ENCODE measurements around the gene ABHD13.

Gene ABHD13

GRCh38 chr13:108278466-108278865 lies 60.3 kb downstream of the ABHD13 start:
- no peak for DNase-seq (ENCODE audit: low read depth, low spot score)
- H3K27ac ChIP-seq = no peak overlapping the region

DNA sequence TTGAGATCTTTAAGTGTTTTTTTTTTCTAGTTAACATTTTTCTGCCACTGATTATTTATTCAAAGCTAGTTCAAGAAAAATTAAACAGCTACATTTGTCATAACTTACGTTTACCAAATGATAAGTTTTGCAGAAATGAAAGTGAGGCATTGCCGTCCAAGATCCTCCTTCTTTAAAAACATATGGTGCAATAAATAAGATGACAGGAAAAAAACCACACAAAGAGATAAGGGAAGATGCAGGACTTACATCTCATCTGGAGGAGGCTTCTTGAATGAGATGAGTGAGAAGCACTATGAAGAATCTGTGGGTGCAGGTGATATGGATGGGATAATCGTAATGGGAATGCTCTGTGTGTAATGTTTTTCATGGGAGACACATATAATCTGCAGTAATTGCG lies 63.7 kb downstream of the ABHD13 start:
- no peak for DNase-seq (ENCODE audit: low read depth, low spot score)
- no peak overlapping the region for H3K27ac ChIP-seq

DNA sequence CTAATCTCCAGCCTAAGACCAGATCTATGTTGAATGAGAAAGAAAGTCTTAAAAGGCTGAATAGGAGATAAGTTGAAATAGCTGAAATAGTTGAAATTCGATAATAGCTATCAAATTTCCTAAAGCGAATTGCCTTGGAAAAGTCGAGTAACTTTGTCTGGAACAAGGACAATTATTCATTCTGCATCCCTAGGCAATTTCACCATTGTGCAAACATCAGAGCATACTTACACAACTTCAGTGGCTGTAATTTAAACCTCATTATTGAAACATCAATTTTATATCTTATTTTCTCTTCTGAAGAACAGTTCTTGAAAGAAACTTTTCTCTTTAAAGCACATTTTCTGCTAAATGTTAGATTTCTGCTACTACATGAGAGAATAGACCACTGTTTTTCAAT lies 64.9 kb downstream of the ABHD13 start:
- no peak overlapping the region for H3K27ac ChIP-seq
- DNase-seq (ENCODE audit: low read depth, low spot score) = no peak

All from epithelial cell of prostate (primary cell).